SK-N-SH (cell line): Measurements from ENCODE around the gene TMX1. TPM values are rescaled to one million over a fixed set of nuclear protein-coding genes. Genes with fewer than 3 reads are reported as not detected.

Experiments used
- CTCF ChIA-PET: fragments of 300-600, 350-600 bp; formaldehyde crosslinking; extraction: SDS; loops from one replicate; lab custom pipeline; 2021; lab: Yijun Ruan, JAX
- POLR2A ChIA-PET: fragments of 350-600 bp; sonication (Branson Sonifier 250); formaldehyde crosslinking; extraction: SDS; loops from one replicate; lab custom pipeline; 2020; ENCODE audit warnings: antibody characterized with exemption, inconsistent platforms; lab: Yijun Ruan, JAX
- DNase-seq: peaks from one replicate; pipeline ENCODE4 v3.0.0; 2012
- H2AFZ ChIP-seq: fragments of 200-600 bp; sonication (generic); 2 replicates; pipeline ENCODE4 v1.8.1; 2016; ENCODE audit warnings: antibody characterized with exemption, mild to moderate bottlenecking, low read depth
- H3F3A ChIP-seq: fragments of 200-600 bp; sonication (generic); replicated peaks from 2 replicates; pipeline ENCODE3; 2016; ENCODE audit warnings: antibody characterized with exemption, mild to moderate bottlenecking; ENCODE audit not compliant: insufficient read depth
- H3K27ac ChIP-seq, 2 experiments: fragments of 200-500 bp in 1 of 2; fragments of 200-600 bp in 1 of 2; sonication (Bioruptor generic) in 1 of 2; sonication (generic), shearing (Covaris generic) in 1 of 2; 2 replicates each; pipeline versions ENCODE4 v1.5.1 to v1.6.1; 2014 to 2016; ENCODE audit warnings: low read depth in 2 of 2, inconsistent platforms in 1 of 2, low read length in 1 of 2, mild to moderate bottlenecking in 1 of 2, mixed read lengths in 1 of 2
- H3K27me3 ChIP-seq: fragments of 200-600 bp; sonication (generic), shearing (Covaris generic); 2 replicates; pipeline ENCODE4 v1.6.1; 2016; ENCODE audit warnings: mixed run types; ENCODE audit not compliant: insufficient read depth
- H3K36me3 ChIP-seq, 2 experiments: fragments of 200-500 bp in 1 of 2; fragments of 200-600 bp in 1 of 2; sonication (Bioruptor generic) in 1 of 2; sonication (generic) in 1 of 2; replicated peaks in 1 of 2; 2 replicates each; pipeline versions ENCODE3 to v1.5.1; 2014 to 2016; ENCODE audit warnings: low read length in 1 of 2, mild to moderate bottlenecking in 1 of 2; ENCODE audit not compliant: insufficient read depth in 2 of 2, control insufficient read depth in 1 of 2
- H3K4me1 ChIP-seq, 2 experiments: fragments of 200-500 bp in 1 of 2; fragments of 200-600 bp in 1 of 2; sonication (Bioruptor generic) in 1 of 2; sonication (generic), shearing (Covaris generic) in 1 of 2; 2 replicates each; pipeline versions ENCODE4 v1.5.1 to v1.6.1; 2014 to 2016; ENCODE audit warnings: low read depth in 1 of 2, low read length in 1 of 2, mixed run types in 1 of 2; ENCODE audit not compliant: insufficient read depth in 2 of 2, control insufficient read depth in 1 of 2
- H3K4me2 ChIP-seq: fragments of 200-600 bp; sonication (generic), shearing (Covaris generic); 2 replicates; pipeline ENCODE4 v1.6.1; 2017; ENCODE audit warnings: mixed run types
- H3K4me3 ChIP-seq, 2 experiments: fragments of 200-500 bp in 1 of 2; fragments of 200-600 bp in 1 of 2; sonication (Bioruptor generic) in 1 of 2; sonication (generic), shearing (Covaris generic) in 1 of 2; 2 replicates each; pipeline versions ENCODE4 v1.5.1 to v1.8.1; 2014 to 2016; ENCODE audit warnings: low read depth in 2 of 2, inconsistent platforms in 1 of 2, low read length in 1 of 2, mild to moderate bottlenecking in 1 of 2, mixed read lengths in 1 of 2, moderate library complexity in 1 of 2
- H3K79me2 ChIP-seq: fragments of 200-600 bp; sonication (generic); 2 replicates; pipeline ENCODE4 v1.8.1; 2017; ENCODE audit warnings: mild to moderate bottlenecking; ENCODE audit not compliant: insufficient read depth
- H3K9ac ChIP-seq: fragments of 200-600 bp; sonication (generic); 2 replicates; pipeline ENCODE4 v1.6.1; 2017; ENCODE audit warnings: mixed run types
- H3K9me2 ChIP-seq: fragments of 200-600 bp; sonication (generic); 2 replicates; pipeline ENCODE4 v1.6.1; 2017; ENCODE audit warnings: mixed run types
- H3K9me3 ChIP-seq: fragments of 200-600 bp; sonication (generic); 2 replicates; pipeline ENCODE4 v1.6.1; 2017; ENCODE audit warnings: mixed run types, mild to moderate bottlenecking, moderate library complexity
- H4K20me1 ChIP-seq: fragments of 200-600 bp; sonication (generic); 2 replicates; pipeline ENCODE4 v1.6.1; 2017; ENCODE audit warnings: mild to moderate bottlenecking, mixed run types; ENCODE audit not compliant: insufficient read depth
- CHD2 ChIP-seq: fragments of 150-350 bp; IDR thresholded peaks from 2 replicates; pipeline ENCODE4 v1.6.1; 2018; ENCODE audit warnings: low read length; ENCODE audit not compliant: partially characterized antibody
- ELF1 ChIP-seq: IDR thresholded peaks from 2 replicates; pipeline ENCODE4 v1.4.0; 2012
- EP300 ChIP-seq, 2 experiments: IDR thresholded peaks; 2 replicates each; pipeline versions ENCODE4 v1.4.0 to v1.6.1; 2012; ENCODE audit warnings: borderline replicate concordance in 1 of 2, low read depth in 1 of 2, low read length in 1 of 2
- FOXM1 ChIP-seq: IDR thresholded peaks from 2 replicates; pipeline ENCODE4 v1.4.0; 2012; ENCODE audit warnings: low read depth, mild to moderate bottlenecking
- GABPA ChIP-seq: IDR thresholded peaks from 2 replicates; pipeline ENCODE4 v1.4.0; 2012; ENCODE audit warnings: low read depth, mild to moderate bottlenecking
- GATA2 ChIP-seq: sonication (generic); formaldehyde crosslinking; IDR thresholded peaks from 2 replicates; pipeline ENCODE4 v1.5.0; 2020; ENCODE audit warnings: mild to moderate bottlenecking, missing genetic modification reagents
- JUND ChIP-seq: IDR thresholded peaks from 2 replicates; pipeline ENCODE4 v1.4.0; 2012
- MAX ChIP-seq: IDR thresholded peaks from 2 replicates; pipeline ENCODE4 v1.4.0; 2012; ENCODE audit warnings: low read depth
- MEF2A ChIP-seq: IDR thresholded peaks from 2 replicates; pipeline ENCODE4 v1.4.0; 2012; ENCODE audit warnings: low read depth, borderline replicate concordance
- MXI1 ChIP-seq: IDR thresholded peaks from 2 replicates; pipeline ENCODE4 v1.6.1; 2012; ENCODE audit warnings: mild to moderate bottlenecking, low read depth, low read length, improper control_type of control experiment
- NFIC ChIP-seq: IDR thresholded peaks from 2 replicates; pipeline ENCODE4 v1.4.0; 2012; ENCODE audit warnings: borderline replicate concordance
- NRF1 ChIP-seq: IDR thresholded peaks from 2 replicates; pipeline ENCODE4 v1.6.1; 2012; ENCODE audit warnings: low read depth, mild to moderate bottlenecking, low read length
- PBX3 ChIP-seq: IDR thresholded peaks from 2 replicates; pipeline ENCODE4; 2012
- POLR2AphosphoS5 ChIP-seq: IDR thresholded peaks from 2 replicates; pipeline ENCODE4 v1.6.1; 2012; ENCODE audit warnings: low read depth, low read length
- RAD21 ChIP-seq: IDR thresholded peaks from 2 replicates; pipeline ENCODE4 v1.6.1; 2012; ENCODE audit warnings: mild to moderate bottlenecking, low read length
- REST ChIP-seq: IDR thresholded peaks from 2 replicates; pipeline ENCODE4 v1.6.1; 2012; ENCODE audit warnings: mild to moderate bottlenecking, low read depth, low read length, moderate library complexity
- RFX5 ChIP-seq: IDR thresholded peaks from 2 replicates; pipeline ENCODE4 v1.6.1; 2012; ENCODE audit warnings: mild to moderate bottlenecking, improper control_type of control experiment, low read length
- RXRA ChIP-seq: IDR thresholded peaks from 2 replicates; pipeline ENCODE4 v1.4.0; 2012; ENCODE audit warnings: low read depth, mild to moderate bottlenecking, borderline replicate concordance
- SIN3A ChIP-seq: IDR thresholded peaks from 2 replicates; pipeline ENCODE4 v1.6.1; 2012; ENCODE audit warnings: low read depth, mild to moderate bottlenecking, low read length, moderate library complexity, borderline replicate concordance
- SMC3 ChIP-seq: IDR thresholded peaks from 2 replicates; pipeline ENCODE4 v1.6.1; 2012; ENCODE audit warnings: low read depth, low read length, improper control_type of control experiment
- TCF12 ChIP-seq: IDR thresholded peaks from 2 replicates; pipeline ENCODE4 v1.4.0; 2012
- YY1 ChIP-seq: IDR thresholded peaks from 2 replicates; pipeline ENCODE4 v1.4.0; 2012; ENCODE audit warnings: low read depth, mild to moderate bottlenecking
- ZBTB33 ChIP-seq: IDR thresholded peaks from 2 replicates; pipeline ENCODE4 v1.4.0; 2012; ENCODE audit warnings: low read depth, borderline replicate concordance
- WGBS: methylation state at CpG from one replicate; pipeline ENCODE4 v1.1.6; 2017; ENCODE audit warnings: low lambda C conversion rate; 5-methylcytosine and 5-hydroxymethylcytosine counted together
- polyA plus RNA-seq, 3 experiments: library from polyadenylated mRNA; depleted of rRNA; stranded (reverse); fragments of >200 nt; gene quantifications; 2 replicates each; pipeline ENCODE4 v1.2.3, GENCODE V29; 2012

The TMX1 gene
- polyA plus RNA-seq, 1 of the 3 experiments (the other 2 are of a cell fraction) = 16.1 TPM

- 88% methylated on average over 3 of the region's 3 CpGs for WGBS
- no peaks in the 10 kb centered on the region for H3K27me3 ChIP-seq
- no peaks in the 10 kb centered on the region for H3K79me2 ChIP-seq
- H3F3A ChIP-seq = no peaks in the 10 kb centered on the region
- ChIA-PET CTCF (interaction anchor here (1.1 to 2.0 kb wide), 3 partner anchors 11 to 682 kb away, joined by 3 to 7 read pairs (median 5); no protein-coding TSS in a partner anchor), POLR2A (no interaction called here)
- H3K27ac ChIP-seq = no peak overlapping the region
- H3K36me3 ChIP-seq = no peaks in the 10 kb centered on the region
- no peaks in the 10 kb centered on the region for H4K20me1 ChIP-seq
- H3K4me2 ChIP-seq = no peak overlapping the region
- DNase-seq = peak; percentile 12
- no peak overlapping the region for H2AFZ ChIP-seq
- peaks cover 11 to 13% of the 10 kb centered on the region in 2 experiments; a peak in 2 of 4 replicates for H3K4me1 ChIP-seq
- TF ChIP-seq CHD2 = no peak
- TF ChIP-seq MEF2A = no peak
- no peak for TF ChIP-seq PBX3
- no peak for TF ChIP-seq REST
- no peak for TF ChIP-seq GABPA
- TF ChIP-seq GATA2 (CRISPR knock-in tag) = no peak
- no peak for TF ChIP-seq NRF1
- TF ChIP-seq MXI1 = no peak
- no peak for TF ChIP-seq RAD21
- TF ChIP-seq TCF12 = no peak
- no peak for TF ChIP-seq SIN3A
- no peaks in the 10 kb centered on the region for H3K9me2 ChIP-seq
- no peaks in the 10 kb centered on the region for H3K9me3 ChIP-seq
- no peak overlapping the region for H3K4me3 ChIP-seq
- no peak overlapping the region for H3K9ac ChIP-seq
Measured at GRCh38 chr14:51297066-51297465, 57.0 kb downstream of the TMX1 start.

- peaks cover 5 to 18% of the 10 kb centered on the region in 2 experiments; a peak in 2 of 4 replicates for H3K4me1 ChIP-seq
- no peaks in the 10 kb centered on the region for H3K36me3 ChIP-seq
- ChIA-PET CTCF (interaction anchor here (0.8 to 2.0 kb wide), 3 partner anchors 9 to 481 kb away, joined by 3 to 5 read pairs (median 5); no protein-coding TSS in a partner anchor), POLR2A (no interaction called here)
- 67% methylated on average over 1 of the region's 1 CpG for WGBS
- no peaks in the 10 kb centered on the region for H3K9me2 ChIP-seq
- H3K4me2 ChIP-seq = no peak overlapping the region
- H3K9ac ChIP-seq = no peak overlapping the region
- no peaks in the 10 kb centered on the region for H3K9me3 ChIP-seq
- no peaks in the 10 kb centered on the region for H3K27me3 ChIP-seq
- H3K79me2 ChIP-seq = no peaks in the 10 kb centered on the region
- H2AFZ ChIP-seq = no peak overlapping the region
- no peak for TF ChIP-seq ZBTB33
- TF ChIP-seq TCF12 = no peak
- TF ChIP-seq RFX5 = no peak
- TF ChIP-seq ELF1 = no peak
- TF ChIP-seq CHD2 = no peak
- TF ChIP-seq JUND = no peak
- no peak for TF ChIP-seq SMC3
- TF ChIP-seq RAD21 = no peak
- no peak for TF ChIP-seq FOXM1
- TF ChIP-seq GATA2 (CRISPR knock-in tag) = no peak
- no peak for TF ChIP-seq NFIC
- TF ChIP-seq NRF1 = no peak
- no peak for TF ChIP-seq POLR2AphosphoS5
- TF ChIP-seq YY1 = no peak
- no peak for TF ChIP-seq EP300 (IDR thresholded peaks at IDR 0.05; ENCODE audit: borderline replicate concordance in 1 of 2, low read depth in 1 of 2, low read length in 1 of 2)
- no peak for TF ChIP-seq MAX
- no peak for TF ChIP-seq RXRA
- H4K20me1 ChIP-seq = no peaks in the 10 kb centered on the region
- H3K27ac ChIP-seq = no peak overlapping the region
- no peak overlapping the region for H3K4me3 ChIP-seq
- peaks cover 3% of the 10 kb centered on the region for H3F3A ChIP-seq
- DNase-seq = no peak
Measured at GRCh38 chr14:51298895-51299294, 58.8 kb downstream of the TMX1 start.
